NT2/D1 (cell line): ENCODE results near the gene FEN1.

Source experiments
- YY1 ChIP-seq: IDR thresholded peaks from 2 replicates; pipeline ENCODE4 v1.6.1; 2011; ENCODE audit not compliant: insufficient read length, insufficient read depth
- ZNF274 ChIP-seq: IDR thresholded peaks from 2 replicates; pipeline ENCODE4 v1.6.1; 2011; ENCODE audit warnings: mild to moderate bottlenecking, low read depth, low read length

DNA sequence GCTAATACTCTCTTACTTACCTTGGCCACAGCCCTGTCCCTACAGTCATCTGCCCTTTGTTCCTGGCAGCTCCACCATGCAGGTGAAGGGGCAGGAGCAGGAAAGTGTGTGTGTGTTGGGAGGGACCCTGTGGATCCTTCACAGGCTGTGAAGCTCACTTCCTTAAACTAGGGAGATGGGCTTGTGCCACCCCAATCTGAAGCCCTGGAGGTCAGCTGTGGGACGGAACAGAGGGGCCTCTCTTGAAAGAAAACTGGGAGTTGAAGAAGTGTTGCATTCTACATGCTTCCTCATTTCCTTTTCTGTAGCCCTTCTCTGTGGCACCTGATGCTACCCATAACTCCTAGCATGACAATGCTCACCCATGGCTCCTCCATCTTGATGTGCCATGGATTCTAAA lies 12.4 kb downstream of the FEN1 start:
- no peak for TF ChIP-seq YY1
- TF ChIP-seq ZNF274 = no peak
